BJ (cell line): ENCODE data around the gene LRIG1. TPM values are rescaled to one million over a fixed set of nuclear protein-coding genes. Genes with fewer than 3 reads are reported as not detected.

Experiments used
- CTCF ChIA-PET: fragments of 350-600 bp; formaldehyde crosslinking; extraction: SDS; loops from one replicate; lab custom pipeline; 2021; ENCODE audit warnings: antibody characterized with exemption, inconsistent platforms; lab: Yijun Ruan, JAX
- POLR2A ChIA-PET: fragments of 300-600 bp; sonication (Branson Sonifier 250); formaldehyde crosslinking; extraction: SDS; loops from one replicate; lab custom pipeline; 2021; ENCODE audit warnings: antibody characterized with exemption; lab: Charles Lee
- DNase-seq: peaks from one replicate; pipeline ENCODE4 v3.0.0-alpha.2; 2011; ENCODE audit warnings: low read depth
- H3K27me3 ChIP-seq: 2 replicates; pipeline ENCODE4 v1.6.0; 2011; ENCODE audit warnings: low read length; ENCODE audit not compliant: control insufficient read depth, insufficient read depth
- H3K36me3 ChIP-seq: 2 replicates; pipeline ENCODE4 v1.5.1; 2011; ENCODE audit warnings: low read length; ENCODE audit not compliant: control insufficient read depth, insufficient read depth
- H3K4me3 ChIP-seq: 2 replicates; pipeline ENCODE4 v1.5.1; 2011; ENCODE audit warnings: low read depth, mild to moderate bottlenecking, control low read depth, low read length
- CTCF ChIP-seq: IDR thresholded peaks from 2 replicates; pipeline ENCODE4 v1.5.1; 2011; ENCODE audit warnings: low read depth, mild to moderate bottlenecking, control low read depth, inconsistent platforms, low read length, moderate library complexity; ENCODE audit not compliant: insufficient read depth
- polyA minus RNA-seq: library from RNA; depleted of rRNA, polyadenylated mRNA; stranded (reverse); fragments of >200 nt; gene quantifications from 2 replicates; pipeline ENCODE4 v1.2.3, GENCODE V29; 2011; rRNA and poly(A)+ RNA removed
- polyA plus RNA-seq: library from polyadenylated mRNA; depleted of rRNA; stranded (reverse); fragments of >200 nt; gene quantifications from 2 replicates; pipeline ENCODE4 v1.2.3, GENCODE V29; 2011; rRNA removed

The LRIG1 gene, protein sequence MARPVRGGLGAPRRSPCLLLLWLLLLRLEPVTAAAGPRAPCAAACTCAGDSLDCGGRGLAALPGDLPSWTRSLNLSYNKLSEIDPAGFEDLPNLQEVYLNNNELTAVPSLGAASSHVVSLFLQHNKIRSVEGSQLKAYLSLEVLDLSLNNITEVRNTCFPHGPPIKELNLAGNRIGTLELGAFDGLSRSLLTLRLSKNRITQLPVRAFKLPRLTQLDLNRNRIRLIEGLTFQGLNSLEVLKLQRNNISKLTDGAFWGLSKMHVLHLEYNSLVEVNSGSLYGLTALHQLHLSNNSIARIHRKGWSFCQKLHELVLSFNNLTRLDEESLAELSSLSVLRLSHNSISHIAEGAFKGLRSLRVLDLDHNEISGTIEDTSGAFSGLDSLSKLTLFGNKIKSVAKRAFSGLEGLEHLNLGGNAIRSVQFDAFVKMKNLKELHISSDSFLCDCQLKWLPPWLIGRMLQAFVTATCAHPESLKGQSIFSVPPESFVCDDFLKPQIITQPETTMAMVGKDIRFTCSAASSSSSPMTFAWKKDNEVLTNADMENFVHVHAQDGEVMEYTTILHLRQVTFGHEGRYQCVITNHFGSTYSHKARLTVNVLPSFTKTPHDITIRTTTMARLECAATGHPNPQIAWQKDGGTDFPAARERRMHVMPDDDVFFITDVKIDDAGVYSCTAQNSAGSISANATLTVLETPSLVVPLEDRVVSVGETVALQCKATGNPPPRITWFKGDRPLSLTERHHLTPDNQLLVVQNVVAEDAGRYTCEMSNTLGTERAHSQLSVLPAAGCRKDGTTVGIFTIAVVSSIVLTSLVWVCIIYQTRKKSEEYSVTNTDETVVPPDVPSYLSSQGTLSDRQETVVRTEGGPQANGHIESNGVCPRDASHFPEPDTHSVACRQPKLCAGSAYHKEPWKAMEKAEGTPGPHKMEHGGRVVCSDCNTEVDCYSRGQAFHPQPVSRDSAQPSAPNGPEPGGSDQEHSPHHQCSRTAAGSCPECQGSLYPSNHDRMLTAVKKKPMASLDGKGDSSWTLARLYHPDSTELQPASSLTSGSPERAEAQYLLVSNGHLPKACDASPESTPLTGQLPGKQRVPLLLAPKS
- polyA plus RNA-seq (8.1 and 13.0 TPM in 2 replicates), polyA minus RNA-seq (13.8 and 19.0 TPM in 2 replicates)

- H3K4me3 ChIP-seq: peak within 1 kb of the TSS; percentile 71
- ChIA-PET POLR2A (interaction anchor here (0.6 kb wide), 1 partner anchor 15 kb away, joined by 3 read pairs; no protein-coding TSS in a partner anchor), CTCF (no interaction called here)
- peaks cover 6% of the 10 kb centered on the region for H3K27me3 ChIP-seq
- no peaks in the 10 kb centered on the region for H3K36me3 ChIP-seq
- DNase-seq: peak; percentile 85
- peak; percentile 17; the same call in 1 of the 2 replicates for TF ChIP-seq CTCF
Observed at GRCh38 chr3:66500576-66501482, at the start of gene LRIG1. Gene LRIG1 (minus strand): TSS chr3:66501022. CDS start chr3:66500407, 615 bp downstream.

GRCh38 chr3:66544619-66545429, 44.0 kb upstream of the LRIG1 start:
- H3K4me3 ChIP-seq: no peak overlapping the region
- DNase-seq: no peak
- ChIA-PET POLR2A (interaction anchor here (0.6 kb wide), 1 partner anchor 58 kb away, joined by 3 read pairs; no protein-coding TSS in a partner anchor), CTCF (no interaction called here)
- H3K27me3 ChIP-seq: no peaks in the 10 kb centered on the region
- no peak for TF ChIP-seq CTCF
- no peaks in the 10 kb centered on the region for H3K36me3 ChIP-seq

- no peak for TF ChIP-seq CTCF
- ChIA-PET CTCF (interaction anchor here (0.6 kb wide), 1 partner anchor 75 kb away, joined by 4 read pairs; no protein-coding TSS in a partner anchor), POLR2A (no interaction called here)
- no peak for DNase-seq
- Histone ChIP-seq H3K27me3 (no peaks in the 10 kb centered on the region), H3K36me3 (no peaks in the 10 kb centered on the region), H3K4me3 (no peak overlapping the region)
Observed at GRCh38 chr3:66542153-66542552, 41.3 kb upstream of the LRIG1 start.

DNA sequence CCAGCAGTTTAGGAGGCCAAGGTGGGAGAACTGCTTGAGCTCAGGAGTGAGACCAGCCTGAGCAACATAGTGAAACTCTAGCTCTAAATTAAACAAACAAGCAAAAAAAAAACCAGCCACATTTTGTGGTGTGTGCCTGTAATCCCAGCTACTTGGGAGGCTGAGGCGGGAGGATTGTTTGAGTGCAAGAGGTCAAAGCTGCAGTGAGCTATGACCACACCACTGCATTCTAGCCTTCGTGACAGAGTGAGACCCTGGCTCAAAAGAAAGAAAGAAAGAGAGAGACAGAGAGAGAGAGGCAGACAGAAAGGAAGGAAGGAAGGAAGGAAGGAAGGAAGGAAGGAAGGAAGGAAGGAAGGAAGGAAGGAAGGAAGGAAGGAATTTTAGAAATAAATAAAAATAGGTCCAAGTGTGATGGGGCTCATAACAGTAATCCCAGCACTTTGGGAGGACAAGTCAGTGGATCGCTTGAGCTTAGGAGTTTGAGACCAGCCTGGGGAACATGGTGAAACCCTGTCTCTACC, 38.7 kb upstream of the LRIG1 start:
- H3K36me3 ChIP-seq: no peaks in the 10 kb centered on the region
- no peak for TF ChIP-seq CTCF
- POLR2A ChIA-PET: no interaction called here
- DNase-seq: no peak
- CTCF ChIA-PET: interaction anchor here (1.0 kb wide), 1 partner anchor 132 kb away, joined by 4 read pairs; no protein-coding TSS in a partner anchor
- no peaks in the 10 kb centered on the region for H3K27me3 ChIP-seq
- no peak overlapping the region for H3K4me3 ChIP-seq
